NCI-H187 treated with DMSO at 0.1 percent for 48 hours (cell line): ENCODE measurements around the gene DLGAP1.

Experiments used
- DNase-seq: peaks from one replicate; lab custom pipeline; 2025; lab: John Stamatoyannopoulos, UW

The DLGAP1 gene

DNA sequence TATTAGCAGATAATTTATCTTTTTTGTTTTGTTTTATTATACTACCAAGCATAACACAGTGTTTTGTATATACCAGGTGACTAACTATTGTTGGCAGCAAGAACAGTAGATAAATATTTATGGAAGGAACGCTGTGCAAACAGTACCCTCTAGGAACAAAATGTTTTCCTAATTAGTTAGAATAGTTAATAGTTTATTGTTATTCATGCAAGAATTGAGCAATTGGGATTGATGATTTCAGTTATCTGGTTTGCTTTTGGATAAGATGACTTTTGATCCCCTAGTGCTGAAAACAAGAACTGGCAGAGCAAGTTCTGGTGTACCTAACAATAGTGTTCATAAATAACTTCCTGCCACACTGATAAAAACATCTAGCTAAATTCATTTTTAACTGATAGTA lies 681.8 kb downstream of the DLGAP1 start:
- DNase-seq: no peak

DNA sequence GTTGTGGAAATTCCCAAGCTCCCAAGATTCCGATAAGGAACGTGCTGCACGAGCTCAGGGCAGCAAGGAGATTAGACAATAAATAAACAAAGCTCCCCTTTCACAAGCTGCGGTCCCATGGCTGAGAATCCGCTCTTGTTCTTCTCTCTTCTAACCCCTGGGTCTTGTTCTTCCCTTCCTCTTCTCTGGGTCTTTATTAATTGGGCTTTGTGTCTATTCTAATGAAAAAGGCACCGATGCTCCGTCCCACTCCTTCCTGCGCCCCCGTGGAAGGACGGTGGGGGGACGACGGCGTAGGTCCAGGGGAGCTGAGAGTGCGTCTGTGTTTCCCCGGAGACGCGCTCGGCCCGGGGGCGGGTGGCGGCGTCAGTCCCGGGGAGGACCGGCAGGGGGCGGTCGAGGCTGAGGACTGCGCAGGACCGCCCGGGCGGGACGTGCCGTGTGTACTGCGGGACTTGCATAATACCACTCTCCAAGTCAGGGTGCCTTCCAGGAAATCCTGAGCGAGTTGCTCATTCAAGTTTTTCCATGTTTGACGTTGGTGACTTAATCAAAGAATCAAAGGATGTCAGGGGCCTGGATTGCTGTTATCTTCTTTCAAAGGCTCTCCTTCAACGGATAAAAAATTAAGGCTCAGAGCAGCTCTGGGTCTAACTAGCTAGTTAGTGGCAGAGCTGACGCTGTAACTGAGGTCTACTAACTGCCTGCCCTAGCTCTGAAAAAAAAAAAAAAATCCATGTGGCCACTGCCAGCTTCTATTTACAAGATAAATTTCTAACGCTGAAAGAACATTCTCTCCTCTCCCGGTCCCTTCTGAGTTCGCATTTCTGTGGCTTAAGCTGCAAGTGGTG lies 683.8 kb downstream of the DLGAP1 start:
- DNase-seq: peak; percentile 18

DNA sequence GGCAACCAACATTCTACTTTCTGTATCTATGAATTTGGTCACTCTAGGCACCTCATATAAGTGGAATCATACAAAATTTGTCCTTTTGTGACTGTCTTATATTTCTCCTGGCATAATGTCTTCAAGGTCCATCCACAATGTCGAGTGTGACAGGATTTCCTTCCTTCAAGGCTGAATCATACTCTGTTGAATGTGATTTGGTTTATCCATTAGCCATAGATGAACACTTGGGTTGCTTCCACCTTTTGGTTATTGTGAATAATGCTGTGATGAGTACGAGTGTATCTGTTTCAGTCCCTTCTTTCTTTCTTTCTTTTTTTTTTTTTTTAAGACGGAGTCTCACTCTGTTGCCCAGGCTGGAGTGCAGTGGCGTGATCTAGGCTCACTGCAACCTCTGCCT lies 693.8 kb downstream of the DLGAP1 start:
- no peak for DNase-seq

DNA sequence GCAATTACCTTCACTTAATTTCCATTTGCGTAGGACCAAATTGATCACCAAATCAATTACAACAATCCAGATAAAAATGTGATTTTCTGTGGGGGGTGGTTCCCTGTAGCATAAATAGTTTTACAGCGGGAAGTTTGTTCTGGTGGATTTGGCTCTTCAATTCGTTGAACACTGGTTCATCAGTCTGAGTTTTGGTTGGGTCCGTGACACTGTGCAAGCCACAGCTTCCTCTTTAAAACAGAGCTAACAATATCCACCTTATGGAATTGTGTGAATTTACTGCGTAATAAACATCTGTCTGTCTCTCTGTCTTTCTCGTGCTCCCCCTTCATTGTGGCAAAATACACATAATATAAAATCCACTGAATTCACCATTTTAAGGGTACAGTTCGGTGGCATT lies 694.4 kb downstream of the DLGAP1 start:
- no peak for DNase-seq

DNA sequence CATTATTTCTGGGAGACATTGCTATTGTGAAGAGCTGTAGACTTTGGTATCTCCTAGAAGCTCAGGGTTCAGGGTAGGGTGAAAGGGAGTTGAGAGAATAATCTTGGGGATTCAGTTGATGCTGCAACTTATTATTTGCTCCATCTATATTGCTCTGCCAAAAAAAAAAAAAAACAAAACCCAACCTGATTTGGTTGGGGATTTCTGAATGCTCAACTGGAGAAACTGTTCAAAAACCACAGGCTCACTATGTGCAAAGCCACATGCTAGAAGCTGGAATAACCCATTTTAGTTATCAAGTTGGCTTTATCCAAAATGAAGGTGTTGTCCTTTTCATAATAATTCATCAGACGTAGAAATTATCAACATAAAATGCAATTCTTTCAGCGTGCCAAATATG lies 696.0 kb downstream of the DLGAP1 start:
- no peak for DNase-seq

DNA sequence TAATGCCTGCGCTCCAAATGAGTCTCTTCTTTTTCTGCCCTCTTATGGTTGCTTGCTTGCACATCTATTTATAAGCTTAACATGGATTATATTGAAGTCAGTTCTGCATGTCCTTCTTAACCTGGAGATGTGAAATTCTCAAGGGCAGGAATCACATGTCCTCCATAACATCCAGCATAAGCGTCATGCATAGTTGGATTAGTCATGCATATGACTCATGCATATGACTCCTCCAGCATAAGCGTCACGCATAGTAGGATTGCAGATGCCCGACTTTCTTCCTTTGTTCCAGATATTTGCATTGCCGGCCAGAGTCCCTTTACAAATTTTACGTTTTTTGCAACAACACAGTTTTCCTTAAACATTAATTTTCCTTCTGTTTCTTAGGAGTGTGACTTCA lies 696.6 kb downstream of the DLGAP1 start:
- no peak for DNase-seq

DNA sequence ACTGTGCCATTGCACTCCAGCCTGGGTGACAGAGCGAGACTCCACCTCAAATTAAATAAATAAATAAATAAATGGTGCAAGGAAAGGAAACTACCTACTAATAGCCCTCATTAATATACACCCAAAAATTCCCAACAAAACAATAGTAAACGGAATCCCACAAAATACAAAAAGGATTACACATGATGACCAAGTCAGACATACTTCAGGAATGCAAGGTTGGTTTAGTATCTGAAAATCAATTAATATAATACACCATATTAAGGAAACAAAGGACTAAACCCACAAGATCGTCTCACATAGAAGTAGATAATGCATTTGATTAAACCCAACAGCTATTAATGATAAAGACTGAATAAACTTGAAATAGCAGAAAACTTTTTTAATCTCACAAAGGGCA lies 697.7 kb downstream of the DLGAP1 start:
- DNase-seq: no peak

DNA sequence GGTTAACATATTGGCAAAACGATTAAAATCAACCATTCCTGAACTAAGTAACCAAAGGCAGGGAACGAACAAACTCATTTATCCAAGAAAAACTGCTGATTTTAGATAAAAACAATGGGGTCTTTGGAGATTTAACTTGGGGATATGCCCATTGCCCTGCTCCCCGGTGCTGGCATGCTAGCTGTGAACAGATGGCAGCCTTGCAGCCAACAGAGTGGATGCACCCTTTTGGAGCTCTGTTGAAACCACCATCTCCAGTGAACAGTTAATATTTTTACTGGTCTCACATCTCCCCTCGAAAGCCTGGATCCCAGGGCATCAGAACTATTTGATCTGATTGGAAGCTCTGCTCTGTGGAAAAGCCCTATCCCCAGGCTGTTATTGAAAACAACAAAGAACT lies 702.0 kb downstream of the DLGAP1 start:
- DNase-seq: no peak

DNA sequence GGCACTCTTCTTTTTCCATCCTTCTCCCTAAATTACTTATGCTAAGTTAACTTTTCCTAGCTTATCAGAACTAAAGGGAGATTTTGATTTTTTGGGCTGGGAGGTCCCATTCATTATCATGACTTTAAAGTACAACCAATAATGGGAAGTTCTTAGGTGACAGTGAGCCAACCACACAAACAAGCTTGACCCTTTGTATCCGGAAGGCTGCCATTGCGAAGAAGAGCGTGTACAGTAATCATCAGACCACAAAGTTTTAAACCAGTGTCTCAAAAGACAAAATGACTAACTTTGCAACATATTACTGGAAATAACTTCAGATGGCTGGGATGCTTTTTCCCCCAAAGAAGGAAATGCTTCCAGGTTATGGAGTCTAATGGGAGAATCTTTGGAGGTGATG lies 707.0 kb downstream of the DLGAP1 start:
- no peak for DNase-seq

DNA sequence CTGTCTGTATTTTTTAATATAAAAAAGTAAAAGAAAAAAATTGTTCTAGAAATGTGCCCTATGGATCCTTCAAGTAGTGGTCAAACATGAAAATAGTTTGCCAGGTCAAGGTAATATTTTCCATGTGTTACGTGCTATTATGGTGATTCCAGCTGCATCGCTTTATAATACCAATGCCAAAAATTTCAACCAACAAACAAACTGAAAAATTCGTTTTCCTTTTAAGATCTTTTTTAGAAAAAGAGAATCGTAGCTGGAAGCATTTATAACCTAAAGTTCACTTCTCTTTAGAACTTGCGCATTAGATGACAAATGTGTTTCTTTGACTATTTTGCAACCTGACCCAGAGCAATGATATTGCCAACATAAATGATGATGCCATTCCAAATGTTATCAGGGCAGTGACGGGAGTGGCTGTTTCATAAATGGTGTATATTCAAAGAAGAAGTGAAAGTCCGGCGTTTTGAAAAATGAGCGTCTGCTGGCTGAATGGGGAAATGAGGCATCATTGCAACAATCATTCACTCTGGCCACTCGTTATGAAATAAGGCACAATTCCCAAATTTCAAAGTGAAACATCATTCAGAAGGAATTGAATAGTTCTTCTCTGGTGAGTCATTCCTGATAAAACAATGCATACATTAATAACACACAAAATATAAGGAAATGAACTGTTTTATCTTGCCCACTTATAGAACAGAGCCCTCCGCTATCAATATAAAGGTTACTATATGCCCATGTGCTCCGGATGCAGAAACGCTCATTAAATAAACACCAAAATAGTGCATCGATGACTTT lies 707.7 kb downstream of the DLGAP1 start:
- DNase-seq: no peak

DNA sequence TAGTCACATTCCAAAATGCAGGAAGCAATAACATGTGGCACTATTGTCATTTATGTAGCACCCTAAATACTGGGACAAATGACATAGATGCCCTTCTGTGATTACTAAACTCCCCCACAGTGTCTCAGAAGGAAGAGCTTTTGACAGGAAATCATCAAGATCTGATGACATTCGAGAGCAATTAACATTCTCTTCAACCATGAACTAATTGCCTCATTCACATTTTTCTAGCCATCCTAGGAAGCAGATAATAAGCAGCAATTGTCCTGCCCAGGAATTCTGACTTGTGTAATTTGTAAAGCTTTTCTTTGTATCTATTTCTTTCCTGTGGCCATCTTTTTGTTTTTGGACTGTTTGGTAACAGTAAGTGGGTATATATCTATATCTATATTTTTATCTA lies 712.6 kb downstream of the DLGAP1 start:
- DNase-seq: no peak

DNA sequence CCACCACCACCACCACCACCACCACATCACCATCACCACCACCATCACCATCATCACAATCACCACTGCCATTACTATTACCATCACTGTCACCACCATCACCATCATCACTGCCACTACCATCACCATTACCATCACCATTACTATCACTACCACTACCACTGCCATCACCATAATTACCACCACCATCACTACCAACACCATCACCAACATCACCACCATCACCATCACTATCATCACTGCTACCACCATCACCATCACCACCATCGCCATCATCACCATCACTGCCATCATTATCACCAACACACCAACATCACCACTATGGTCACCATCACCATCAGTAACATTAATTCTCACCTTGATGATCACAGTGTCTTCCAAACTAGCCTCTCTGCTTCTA lies 713.8 kb downstream of the DLGAP1 start:
- no peak for DNase-seq

DNA sequence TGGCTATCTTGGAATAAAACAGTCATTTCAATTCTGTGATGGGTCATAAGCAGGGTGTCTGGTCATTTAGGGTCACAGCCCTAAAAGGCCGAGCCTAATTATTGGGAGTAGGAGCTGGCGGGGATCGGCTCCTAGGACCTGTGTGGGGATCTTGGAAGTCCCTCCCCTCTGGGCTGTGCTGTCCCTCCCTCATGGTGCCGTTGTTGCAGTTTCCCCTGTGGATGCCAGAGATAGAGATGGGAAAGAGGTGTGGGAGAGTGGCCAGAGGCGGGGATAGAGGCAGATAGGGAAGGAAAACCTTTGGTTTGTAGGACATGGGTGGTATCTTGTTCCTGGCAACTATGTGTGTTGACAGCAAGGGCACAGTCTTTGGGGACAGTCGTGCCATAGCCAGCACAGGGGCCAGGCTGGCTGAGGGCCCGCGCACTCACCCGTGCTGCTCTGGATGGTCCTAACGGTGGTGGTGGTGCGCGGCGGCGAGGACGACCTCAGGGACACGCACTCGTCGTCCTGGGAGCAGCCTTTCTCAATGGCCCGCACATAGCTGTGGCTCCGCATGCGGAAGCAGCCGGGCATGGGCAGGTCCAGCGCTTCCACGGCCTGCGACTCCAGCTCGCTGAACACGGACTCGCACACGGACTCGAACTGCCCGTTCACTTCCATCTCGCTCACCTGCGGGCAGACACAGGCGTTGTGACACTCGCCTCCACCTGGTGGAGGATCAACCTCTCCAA lies 726.2 kb downstream of the DLGAP1 start:
- no peak for DNase-seq

DNA sequence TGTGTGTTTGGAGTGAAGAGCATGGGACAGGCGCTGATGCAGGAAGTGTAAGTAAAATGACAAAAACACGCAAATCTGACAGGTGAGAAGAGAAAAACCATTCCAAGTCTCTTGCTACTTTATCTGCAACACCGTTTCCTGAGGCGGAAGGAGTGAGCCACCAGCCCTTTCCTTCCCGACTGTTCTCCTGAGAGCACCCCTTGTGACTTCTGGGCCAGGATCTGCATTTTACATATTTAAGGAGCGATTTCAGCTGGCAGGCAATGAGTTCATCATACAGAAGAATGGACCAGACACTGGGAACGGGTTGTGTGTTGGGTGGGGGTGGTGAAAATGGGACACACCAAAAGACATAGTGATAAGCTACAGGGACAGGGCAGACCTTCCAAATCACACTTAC lies 727.8 kb downstream of the DLGAP1 start:
- no peak for DNase-seq

DNA sequence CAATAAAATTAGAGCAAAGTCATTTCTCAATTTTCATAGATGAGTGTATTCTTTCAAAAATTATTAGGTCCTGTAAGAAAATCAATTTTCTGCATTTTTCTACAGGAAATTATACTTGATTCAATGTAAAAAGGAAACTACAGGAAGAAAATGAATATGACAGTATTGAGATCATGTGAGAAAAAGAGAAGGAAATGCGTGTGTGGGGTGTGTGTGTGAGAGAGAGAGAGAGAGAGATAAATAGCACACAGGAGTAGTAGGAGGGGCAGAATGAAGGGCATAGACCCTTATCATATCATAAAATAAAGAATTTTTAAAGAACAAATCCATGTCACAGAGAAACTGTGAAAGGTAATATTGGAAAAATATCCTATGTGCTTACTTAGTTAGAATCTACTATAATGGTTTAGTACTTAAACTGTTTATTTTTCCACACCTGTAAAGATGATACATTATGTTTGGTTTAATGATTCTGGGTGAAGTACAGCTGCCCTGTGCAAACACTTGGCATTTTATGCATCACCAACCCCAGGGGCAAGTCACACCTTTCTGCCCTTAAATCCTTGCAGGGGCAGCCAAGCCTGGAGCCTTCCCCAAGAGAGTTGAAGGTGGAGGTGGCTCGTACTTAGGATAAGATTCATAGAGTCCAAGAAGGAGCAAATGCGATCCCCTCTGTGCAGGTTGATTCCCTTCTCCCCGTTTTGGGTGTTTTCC lies 728.7 kb downstream of the DLGAP1 start:
- peak; percentile 95 for DNase-seq

DNA sequence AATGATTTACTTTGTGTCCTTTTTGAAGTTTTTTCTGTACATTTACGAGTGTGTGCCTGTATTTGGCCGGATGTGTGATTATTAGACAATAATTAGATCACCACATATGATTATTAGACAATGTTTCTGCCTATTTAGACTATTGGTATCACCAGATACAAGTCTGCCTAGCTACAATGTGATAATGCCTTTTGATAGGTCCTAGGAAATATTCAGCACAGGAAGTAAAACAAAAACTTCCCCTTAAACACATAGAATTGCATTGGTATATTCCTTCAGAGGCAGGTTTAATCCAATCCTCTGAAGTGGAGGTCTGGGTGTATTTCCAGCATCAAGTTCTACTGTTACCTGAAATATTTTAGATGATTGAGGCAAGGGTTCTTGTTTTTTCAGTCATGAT lies 730.0 kb downstream of the DLGAP1 start:
- DNase-seq: no peak

DNA sequence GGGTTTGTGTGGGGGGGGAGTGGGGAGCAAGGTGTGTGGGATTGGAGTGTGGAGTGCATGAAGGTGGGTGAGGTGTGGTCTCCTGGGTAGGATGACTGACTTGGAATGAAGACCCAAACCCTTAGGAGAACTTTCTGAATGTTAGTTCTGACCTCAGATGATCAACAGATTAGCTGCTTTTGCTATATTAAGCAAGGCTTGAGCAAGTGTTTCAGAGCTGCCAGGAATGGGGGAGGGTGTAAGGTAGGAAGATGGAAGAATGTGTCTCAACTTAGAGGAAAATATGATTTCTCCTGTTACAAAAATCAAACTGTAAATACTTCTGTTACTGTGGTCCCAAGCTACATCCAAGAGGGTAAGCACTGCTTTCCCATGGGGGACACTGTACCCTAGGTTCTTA lies 731.6 kb downstream of the DLGAP1 start:
- DNase-seq: no peak

DNA sequence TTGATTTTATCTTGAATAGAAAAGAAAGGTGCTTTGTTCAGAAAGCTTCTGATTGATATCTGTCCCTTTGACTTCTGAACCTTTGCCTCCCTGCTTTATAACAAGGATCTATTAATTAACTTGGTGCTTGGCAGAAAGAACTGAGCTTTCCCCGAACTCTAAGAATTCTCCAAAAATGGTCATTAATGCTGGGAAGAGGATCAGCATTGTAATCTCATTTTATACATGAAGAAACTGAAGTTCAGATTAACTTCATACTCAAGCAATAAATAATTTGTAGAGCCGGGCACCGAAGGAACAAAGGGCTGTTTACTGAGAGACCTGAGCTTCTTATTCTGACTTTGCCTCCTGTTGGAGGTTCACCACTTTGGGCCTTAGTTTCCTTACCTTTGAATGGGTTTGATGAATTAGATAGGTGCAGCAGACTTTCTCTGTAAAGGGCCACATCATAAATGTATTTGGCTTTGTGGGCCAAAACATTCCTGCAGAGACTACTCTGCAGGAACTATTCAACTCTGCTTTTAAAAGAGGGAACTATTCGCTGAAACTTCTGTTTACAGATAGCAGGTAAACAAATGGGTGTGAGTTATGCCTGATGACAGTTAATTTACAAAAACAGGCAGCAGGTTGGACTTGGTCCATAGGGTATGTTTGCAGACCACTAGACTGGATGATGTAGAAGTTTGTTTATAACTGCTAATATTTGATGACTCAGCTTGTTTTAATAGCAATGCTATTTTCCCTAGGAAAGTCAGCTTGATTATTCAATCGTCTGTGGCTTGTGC lies 732.3 kb downstream of the DLGAP1 start:
- DNase-seq: no peak

DNA sequence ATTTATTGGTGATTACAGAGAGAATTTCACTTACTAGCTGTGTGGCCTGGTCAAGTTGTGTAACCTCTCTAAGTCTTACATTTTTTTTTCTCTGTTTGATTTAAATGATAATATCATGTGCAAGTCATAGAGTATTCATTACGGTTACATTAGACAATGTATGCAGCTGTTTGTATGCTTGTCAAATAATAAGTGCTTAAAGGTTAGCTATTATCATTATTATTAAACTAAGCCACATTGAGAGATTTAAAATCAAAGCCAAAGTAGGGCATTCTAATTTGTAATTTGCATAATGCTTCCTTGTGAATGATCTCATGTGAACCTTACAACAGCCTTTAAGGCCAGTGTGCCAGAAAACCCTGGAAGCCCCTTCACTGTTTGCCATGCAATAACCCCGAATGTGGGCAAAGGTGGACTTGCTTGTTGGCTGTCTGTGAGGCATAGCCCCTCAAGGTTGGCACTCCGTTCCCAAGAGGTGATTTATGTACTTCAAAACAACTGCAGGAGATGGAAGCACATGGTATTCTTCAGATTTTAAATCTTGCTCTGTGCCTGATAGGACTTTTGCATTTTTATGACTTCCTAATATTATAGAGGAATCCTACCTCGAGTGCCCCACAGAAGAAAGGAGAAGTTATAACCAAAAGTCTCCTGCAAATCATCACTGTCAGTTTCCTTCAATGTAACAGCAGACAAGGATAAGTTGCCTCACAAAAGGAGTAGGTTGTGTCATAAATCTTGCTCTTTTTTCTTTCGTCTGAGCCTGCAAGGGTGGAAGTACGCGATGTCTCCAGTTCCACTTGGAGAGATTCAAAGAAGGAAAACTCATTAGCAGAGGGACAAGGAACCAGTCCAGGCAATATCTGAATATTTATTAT lies 733.1 kb downstream of the DLGAP1 start:
- DNase-seq: peak; percentile 49

DNA sequence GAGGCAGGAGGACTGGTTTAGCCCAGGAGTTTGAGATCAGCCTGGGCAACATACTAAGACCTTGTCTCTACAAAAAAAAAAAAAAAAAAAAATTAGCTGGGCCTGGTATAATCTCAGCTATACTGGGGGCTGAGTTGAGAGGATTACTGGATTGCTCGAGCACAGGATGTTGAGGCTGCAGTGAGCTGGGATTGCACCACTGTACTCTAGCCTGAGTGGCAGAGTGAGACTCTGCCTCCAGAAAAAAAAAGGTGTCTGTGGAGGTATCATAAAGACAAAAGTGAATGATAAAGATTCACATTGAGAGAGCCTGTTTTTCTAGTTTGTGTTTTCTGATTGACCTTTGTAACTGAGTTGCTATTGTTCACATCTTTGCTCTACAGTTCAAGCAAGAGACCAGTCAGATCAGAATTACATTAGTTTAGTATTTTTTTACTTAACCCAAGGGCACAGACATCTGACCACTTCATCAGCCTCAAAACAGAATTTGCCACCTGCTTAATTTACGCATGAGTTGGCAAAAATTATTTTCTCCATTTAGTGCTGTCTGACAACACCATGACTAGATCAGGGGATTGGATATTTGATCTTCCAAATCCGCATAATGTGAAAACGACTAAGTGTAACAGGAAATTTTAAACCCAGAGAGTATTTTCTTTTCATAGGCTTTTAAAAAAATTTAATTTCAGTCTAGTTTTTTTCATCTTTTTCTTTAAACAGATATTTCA lies 734.1 kb downstream of the DLGAP1 start:
- no peak for DNase-seq
